CD4-positive, alpha-beta T cell (primary cell): ENCODE data around the gene ZSCAN5A. TPM values are rescaled to one million over a fixed set of nuclear protein-coding genes. Genes with fewer than 3 reads are reported as not detected.
"Not testable (repeated sequence)": the region's sequence is repeated elsewhere in the genome, so short reads cannot be mapped to it uniquely, and the experiment has no call there.

Experiments
- ATAC-seq: fragments of 200-7000 bp; cut with Tn5 transposase; one replicate; pipeline ENCODE4 v1.10.0; 2022; ENCODE audit warnings: mild to moderate bottlenecking; ENCODE audit not compliant: poor library complexity
- CTCF ChIA-PET: fragments of 350-600 bp; sonication (Branson Sonifier 250); formaldehyde crosslinking; loops from one replicate; lab custom pipeline; 2021; ENCODE audit warnings: antibody characterized with exemption, inconsistent platforms; lab: Charles Lee
- POLR2A ChIA-PET: fragments of 350-600 bp; sonication (Branson Sonifier 250); formaldehyde crosslinking; loops from one replicate; lab custom pipeline; 2021; ENCODE audit warnings: antibody characterized with exemption, inconsistent platforms; lab: Charles Lee
- DNase-seq, 14 experiments: peaks; one replicate each; pipeline ENCODE4 v3.0.0-alpha.2; 2013 to 2020; ENCODE audit warnings: mixed read lengths in 2 of 14
- H3K27ac ChIP-seq, 2 donors: one replicate each; pipeline versions ENCODE4 v1.5.1 to v1.7.0; 2013; ENCODE audit warnings: low read length in 2 of 2, low read depth in 1 of 2, mild to moderate bottlenecking in 1 of 2
- H3K27me3 ChIP-seq, 2 experiments: 1 replicate in 1 of 2; 2 replicates in 1 of 2; pipeline versions ENCODE4 v1.6.1 to v1.7.0; 2013; ENCODE audit warnings: low read length in 2 of 2, control low read depth in 1 of 2, mild to moderate bottlenecking in 1 of 2, moderate library complexity in 1 of 2; ENCODE audit not compliant: insufficient read depth in 2 of 2, control insufficient read depth in 1 of 2
- H3K36me3 ChIP-seq: one replicate; pipeline ENCODE4 v1.6.1; 2013; ENCODE audit warnings: low read length, control low read depth; ENCODE audit not compliant: insufficient read depth
- H3K4me1 ChIP-seq: one replicate; pipeline ENCODE4 v1.6.1; 2013; ENCODE audit warnings: low read length, control low read depth; ENCODE audit not compliant: insufficient read depth
- H3K4me3 ChIP-seq: one replicate; pipeline ENCODE4 v1.5.1; 2013; ENCODE audit warnings: mild to moderate bottlenecking, low read length, moderate library complexity
- H3K9me3 ChIP-seq, 2 experiments: 1 replicate in 1 of 2; 2 replicates in 1 of 2; pipeline versions ENCODE4 v1.6.1 to v1.7.0; 2013; ENCODE audit warnings: low read length in 2 of 2, mild to moderate bottlenecking in 2 of 2, control low read depth in 1 of 2, moderate library complexity in 1 of 2; ENCODE audit not compliant: control insufficient read depth in 1 of 2, insufficient read depth in 1 of 2
- H3K27ac Mint-ChIP-seq: one replicate; pipeline ENCODE4 v1.8.0; 2020; ENCODE audit warnings: mixed read lengths
- H3K27me3 Mint-ChIP-seq: one replicate; pipeline ENCODE4 v1.8.0; 2021; ENCODE audit warnings: mixed read lengths
- H3K36me3 Mint-ChIP-seq: one replicate; pipeline ENCODE4 v1.8.0; 2021; ENCODE audit warnings: low read depth, mixed read lengths
- H3K4me1 Mint-ChIP-seq: one replicate; pipeline ENCODE4 v1.8.0; 2021; ENCODE audit warnings: low read depth, mixed read lengths
- H3K4me3 Mint-ChIP-seq: one replicate; pipeline ENCODE4 v1.8.0; 2020; ENCODE audit warnings: mild to moderate bottlenecking, mixed read lengths
- H3K9me3 Mint-ChIP-seq: one replicate; pipeline ENCODE4 v1.8.0; 2020; ENCODE audit warnings: mixed read lengths
- intact Hi-C, 2 experiments: fragments of 100-400 bp; cut with DNase I in 1 of 2; cut with micrococcal nuclease in 1 of 2; formaldehyde crosslinking; loops; one replicate each; pipeline versions ENCODE4 v1.15.1 to v1.9.0; 2023 to 2025; cut with DNase I, micrococcal nuclease
- total RNA-seq, 174 experiments: library from RNA in 2 of 174; stranded (reverse) in 2 of 174; gene quantifications; one replicate each; pipeline ENCODE4 v1.2.3 and lab custom pipeline; 2021 to 2026
- TF ChIP-seq, protein P1 (sequence below): fragments of 200-600 bp; IDR thresholded peaks from one replicate; pipeline ENCODE4 v1.8.0; 2022; ENCODE audit warnings: antibody characterized with exemption, mild to moderate bottlenecking

The ZSCAN5A gene
- total RNA-seq, 2 experiments from 2014 or later, result 3.3 to 4.4 TPM

DNA sequence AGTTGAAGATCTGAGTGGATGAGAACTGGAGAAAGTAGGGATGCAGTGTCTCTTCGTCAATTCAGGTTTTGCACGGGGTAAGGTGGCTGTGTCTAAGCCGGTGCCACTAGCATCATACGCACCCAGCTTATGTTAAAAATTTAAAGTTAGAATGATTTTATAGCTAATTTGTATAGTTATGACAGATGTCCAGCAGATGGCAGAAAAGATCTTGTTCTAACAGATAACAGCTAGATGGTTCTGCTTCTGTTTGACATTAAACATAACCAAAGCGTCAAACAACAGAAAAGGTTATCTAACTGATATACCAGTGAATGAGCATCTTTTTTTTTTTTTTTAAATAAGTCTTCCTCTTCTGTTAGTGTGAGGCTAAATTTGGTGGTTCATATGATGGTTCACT, 60.9 kb downstream of the ZSCAN5A start:
- DNase-seq, result peak in 3 of 14 experiments; percentile 57 to 69 (median 67)
- no peaks in the 10 kb centered on the region for H3K36me3 ChIP-seq
- H3K4me3 ChIP-seq, result no peak overlapping the region
- H3K27me3 ChIP-seq, result no peaks in the 10 kb centered on the region
- TF ChIP-seq, protein P1, sequence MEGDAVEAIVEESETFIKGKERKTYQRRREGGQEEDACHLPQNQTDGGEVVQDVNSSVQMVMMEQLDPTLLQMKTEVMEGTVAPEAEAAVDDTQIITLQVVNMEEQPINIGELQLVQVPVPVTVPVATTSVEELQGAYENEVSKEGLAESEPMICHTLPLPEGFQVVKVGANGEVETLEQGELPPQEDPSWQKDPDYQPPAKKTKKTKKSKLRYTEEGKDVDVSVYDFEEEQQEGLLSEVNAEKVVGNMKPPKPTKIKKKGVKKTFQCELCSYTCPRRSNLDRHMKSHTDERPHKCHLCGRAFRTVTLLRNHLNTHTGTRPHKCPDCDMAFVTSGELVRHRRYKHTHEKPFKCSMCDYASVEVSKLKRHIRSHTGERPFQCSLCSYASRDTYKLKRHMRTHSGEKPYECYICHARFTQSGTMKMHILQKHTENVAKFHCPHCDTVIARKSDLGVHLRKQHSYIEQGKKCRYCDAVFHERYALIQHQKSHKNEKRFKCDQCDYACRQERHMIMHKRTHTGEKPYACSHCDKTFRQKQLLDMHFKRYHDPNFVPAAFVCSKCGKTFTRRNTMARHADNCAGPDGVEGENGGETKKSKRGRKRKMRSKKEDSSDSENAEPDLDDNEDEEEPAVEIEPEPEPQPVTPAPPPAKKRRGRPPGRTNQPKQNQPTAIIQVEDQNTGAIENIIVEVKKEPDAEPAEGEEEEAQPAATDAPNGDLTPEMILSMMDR, result peak; percentile 6
- H3K27me3 Mint-ChIP-seq, result no peaks in the 10 kb centered on the region
- no peak overlapping the region for H3K27ac ChIP-seq
- H3K4me3 Mint-ChIP-seq, result no peak overlapping the region
- no peaks in the 10 kb centered on the region for H3K4me1 Mint-ChIP-seq
- H3K27ac Mint-ChIP-seq, result no peak overlapping the region
- peaks cover 0 to 6% of the 10 kb centered on the region in 2 experiments for H3K9me3 ChIP-seq
- peak; percentile 34 for ATAC-seq
- POLR2A ChIA-PET, result interaction anchor here (0.6 to 1.2 kb wide), 2 partner anchors 80 to 97 kb away, joined by 4 to 5 read pairs; no protein-coding TSS in a partner anchor
- peaks cover 3% of the 10 kb centered on the region for H3K4me1 ChIP-seq
- intact Hi-C loops, result loop anchor here (1.0 to 5.0 kb wide), 5 partner anchors 79 to 844 kb away; no protein-coding TSS in a partner anchor
- H3K9me3 Mint-ChIP-seq, result no peaks in the 10 kb centered on the region
- H3K36me3 Mint-ChIP-seq, result no peaks in the 10 kb centered on the region
- CTCF ChIA-PET, result interaction anchor here (0.9 to 3.8 kb wide), 5 partner anchors 62 to 187 kb away, joined by 3 to 17 read pairs (median 5); no protein-coding TSS in a partner anchor

DNA sequence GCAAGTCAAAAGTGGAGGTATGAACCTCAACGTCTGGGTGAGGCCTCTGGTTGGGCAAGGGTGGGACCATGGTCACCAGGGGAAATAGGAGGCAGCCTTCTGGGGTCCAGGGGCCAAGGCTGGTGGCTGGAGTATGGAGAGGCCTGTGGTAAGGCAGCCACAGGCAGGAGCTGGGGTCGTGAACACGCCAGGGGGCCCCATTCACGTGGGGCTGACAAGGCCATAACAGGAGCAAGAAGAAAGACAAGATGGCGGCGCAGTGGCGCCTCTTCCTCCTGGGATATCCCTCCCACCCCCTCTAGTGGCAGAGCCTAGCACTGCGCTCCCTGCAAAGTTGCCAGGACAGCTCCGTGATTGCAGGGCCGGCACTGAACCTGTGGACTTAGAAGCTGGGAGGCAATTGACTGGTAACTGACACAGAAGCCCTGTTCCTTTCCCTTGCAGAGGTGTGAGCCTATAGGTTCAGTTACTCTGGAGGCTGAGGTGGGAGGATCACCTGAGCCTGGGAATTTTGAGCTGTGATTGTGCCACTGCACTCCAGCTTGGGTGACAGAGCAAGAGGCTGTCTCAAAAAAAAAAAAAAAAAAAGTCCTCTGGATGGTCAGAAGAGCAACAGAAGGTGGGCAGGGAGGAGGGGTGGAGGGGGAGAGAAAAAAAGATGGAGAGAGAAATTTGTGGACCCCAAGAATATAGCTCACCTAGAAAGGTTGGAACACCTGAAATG, 61.8 kb downstream of the ZSCAN5A start:
- H3K36me3 Mint-ChIP-seq, result no peaks in the 10 kb centered on the region
- H3K36me3 ChIP-seq, result no peaks in the 10 kb centered on the region
- no peak overlapping the region for H3K4me3 ChIP-seq
- ChIA-PET POLR2A (interaction anchor here (0.5 to 1.2 kb wide), 2 partner anchors 61 to 81 kb away, joined by 3 to 5 read pairs; no protein-coding TSS in a partner anchor), CTCF (interaction anchor here (0.6 to 3.8 kb wide), 6 partner anchors 63 to 186 kb away, joined by 3 to 17 read pairs (median 4); no protein-coding TSS in a partner anchor)
- ATAC-seq (peak; percentile 80), DNase-seq (peak; percentile 43 to 79 (median 60))
- H3K27me3 ChIP-seq, result no peaks in the 10 kb centered on the region
- H3K27ac ChIP-seq, result no peak overlapping the region
- H3K27ac Mint-ChIP-seq, result no peak overlapping the region
- peaks cover 3% of the 10 kb centered on the region for H3K4me1 ChIP-seq
- H3K27me3 Mint-ChIP-seq, result no peaks in the 10 kb centered on the region
- intact Hi-C loops, result loop anchor here (1.0 to 5.0 kb wide), 5 partner anchors 79 to 844 kb away; no protein-coding TSS in a partner anchor
- no peaks in the 10 kb centered on the region for H3K9me3 Mint-ChIP-seq
- TF ChIP-seq, protein P1, result peak; percentile 58
- H3K9me3 ChIP-seq, result peaks cover 0 to 6% of the 10 kb centered on the region in 2 experiments
- H3K4me3 Mint-ChIP-seq, result no peak overlapping the region
- no peaks in the 10 kb centered on the region for H3K4me1 Mint-ChIP-seq

DNA sequence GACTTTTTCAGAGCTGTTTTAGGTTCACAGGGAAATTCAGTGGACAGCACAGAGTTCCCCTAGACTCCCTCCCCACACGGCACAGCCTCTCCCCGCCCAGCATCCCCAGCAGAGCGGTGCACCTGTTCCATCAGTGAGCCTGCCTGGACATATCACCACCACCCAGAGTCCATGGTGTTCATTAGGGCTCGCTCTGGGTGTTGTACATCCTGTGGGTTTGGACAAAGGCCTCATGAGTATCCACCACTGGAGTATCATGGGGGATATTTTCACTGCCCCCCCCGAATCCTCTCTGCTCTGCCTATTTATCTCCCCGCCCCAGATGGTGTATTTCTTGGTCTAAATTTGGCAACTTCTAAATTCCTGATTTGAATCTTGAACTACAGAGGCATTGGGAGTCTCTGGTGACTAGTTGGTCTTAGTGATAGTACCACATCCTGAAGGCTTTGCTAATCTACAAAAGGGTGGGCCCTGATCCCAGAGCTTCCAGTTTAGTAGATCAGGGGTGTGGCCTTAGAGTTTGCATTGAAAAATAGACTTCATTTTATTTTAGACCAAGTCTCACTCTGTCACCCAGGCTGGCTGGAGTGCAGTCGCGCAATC, 65.8 kb downstream of the ZSCAN5A start:
- H3K27ac ChIP-seq, POLR2A ChIA-PET, H3K36me3 Mint-ChIP-seq, H3K27me3 Mint-ChIP-seq, H3K9me3 ChIP-seq, H3K4me1 ChIP-seq, CTCF ChIA-PET, H3K36me3 ChIP-seq, H3K4me1 Mint-ChIP-seq, intact Hi-C loops, H3K4me3 Mint-ChIP-seq, H3K27ac Mint-ChIP-seq, H3K27me3 ChIP-seq, H3K4me3 ChIP-seq, DNase-seq, H3K9me3 Mint-ChIP-seq, ATAC-seq: not testable (repeated sequence)

DNA sequence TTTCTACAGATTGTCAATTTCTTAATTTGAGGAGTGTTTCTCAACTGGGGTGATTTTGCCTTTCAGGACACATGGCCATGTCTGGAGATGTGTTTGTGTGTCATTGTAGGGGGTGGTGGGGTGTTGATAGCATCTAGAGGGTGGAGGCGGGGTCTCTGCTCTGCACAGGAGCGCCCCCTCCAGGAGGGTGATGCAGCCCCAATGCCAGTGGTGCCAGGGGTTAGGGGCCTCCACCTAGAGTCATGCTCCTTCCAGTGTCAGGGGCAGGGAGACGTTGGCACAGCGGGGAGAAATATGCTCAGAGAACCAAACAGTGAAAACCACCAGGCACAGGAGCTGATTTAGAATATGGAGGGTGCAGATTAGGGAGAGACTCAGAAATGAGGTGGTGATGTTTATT, 68.9 kb downstream of the ZSCAN5A start:
- intact Hi-C loops, H3K9me3 ChIP-seq, ATAC-seq, H3K36me3 Mint-ChIP-seq, H3K27ac ChIP-seq, H3K4me3 Mint-ChIP-seq, H3K27ac Mint-ChIP-seq, CTCF ChIA-PET, H3K27me3 ChIP-seq, H3K4me1 ChIP-seq, H3K27me3 Mint-ChIP-seq, H3K36me3 ChIP-seq, H3K4me3 ChIP-seq, DNase-seq, H3K9me3 Mint-ChIP-seq, POLR2A ChIA-PET, H3K4me1 Mint-ChIP-seq: not testable (repeated sequence)
